Keratinocyte (primary cell): ENCODE data around the gene ZNF467. TPM values are rescaled to one million over a fixed set of nuclear protein-coding genes. Genes with fewer than 3 reads are reported as not detected.

Experiments
- DNase-seq: peaks from one replicate; pipeline ENCODE4 v3.0.0-alpha.2; 2011; ENCODE audit warnings: low read depth, missing footprints, low spot score
- FAIRE-seq: peaks from 2 replicates; lab custom pipeline; 2011; peaks lifted over from hg19 to GRCh38; lab: Jason Lieb, UNC
- H2AFZ ChIP-seq: 2 replicates; pipeline ENCODE4 v1.6.0; 2012; ENCODE audit warnings: low read length, control low read depth, inconsistent platforms; ENCODE audit not compliant: control insufficient read depth
- H3K27ac ChIP-seq: 2 replicates; pipeline ENCODE4 v1.5.1; 2011; ENCODE audit warnings: low read length; ENCODE audit not compliant: control insufficient read depth, insufficient read depth
- H3K27me3 ChIP-seq: 3 replicates; pipeline ENCODE4 v1.6.0; 2011; ENCODE audit warnings: low read length; ENCODE audit not compliant: control insufficient read depth, insufficient read depth; ENCODE audit errors: extremely low read depth
- H3K36me3 ChIP-seq, 2 experiments: 2 replicates in 1 of 2; 3 replicates in 1 of 2; pipeline ENCODE4 v1.5.1; 2011; ENCODE audit warnings: low read length in 2 of 2, mild to moderate bottlenecking in 1 of 2; ENCODE audit not compliant: control insufficient read depth in 2 of 2, insufficient read depth in 2 of 2; ENCODE audit errors: extremely low read depth in 1 of 2
- H3K4me1 ChIP-seq: 3 replicates; pipeline ENCODE4 v1.5.1; 2011; ENCODE audit warnings: low read length; ENCODE audit not compliant: control insufficient read depth, insufficient read depth; ENCODE audit errors: extremely low read depth
- H3K4me2 ChIP-seq: 3 replicates; pipeline ENCODE4 v1.6.0; 2011; ENCODE audit warnings: low read depth, low read length; ENCODE audit not compliant: control insufficient read depth, insufficient read depth; ENCODE audit errors: extremely low read depth
- H3K4me3 ChIP-seq, 3 experiments: fragments of 200-600 bp in 1 of 3; sonication (generic) in 1 of 3; 2 replicates in 2 of 3; 3 replicates in 1 of 3; pipeline ENCODE4 v1.5.1; 2011 to 2016; ENCODE audit warnings: low read length in 3 of 3, mild to moderate bottlenecking in 3 of 3, control low read depth in 2 of 3, inconsistent platforms in 1 of 3, low read depth in 1 of 3, mixed read lengths in 1 of 3, mixed run types in 1 of 3, moderate library complexity in 1 of 3; ENCODE audit not compliant: control insufficient read depth in 2 of 3, insufficient read depth in 2 of 3; ENCODE audit errors: extremely low read depth in 1 of 3
- H3K79me2 ChIP-seq: 2 replicates; pipeline ENCODE4 v1.6.0; 2012; ENCODE audit warnings: low read length; ENCODE audit not compliant: control insufficient read depth, insufficient read depth
- H3K9ac ChIP-seq: 3 replicates; pipeline ENCODE4 v1.6.0; 2011; ENCODE audit warnings: low read length; ENCODE audit not compliant: control insufficient read depth, insufficient read depth; ENCODE audit errors: extremely low read depth
- H3K9me1 ChIP-seq: 3 replicates; pipeline ENCODE4 v1.6.0; 2011; ENCODE audit warnings: low read length; ENCODE audit not compliant: control insufficient read depth, insufficient read depth; ENCODE audit errors: extremely low read depth
- H3K9me3 ChIP-seq: 2 replicates; pipeline ENCODE4 v1.5.1; 2012; ENCODE audit warnings: low read depth, low read length; ENCODE audit not compliant: control insufficient read depth
- H4K20me1 ChIP-seq: 3 replicates; pipeline ENCODE4 v1.6.0; 2011; ENCODE audit warnings: low read length; ENCODE audit not compliant: control insufficient read depth, insufficient read depth; ENCODE audit errors: extremely low read depth
- EZH2 ChIP-seq: IDR thresholded peaks from one replicate; pipeline ENCODE4 v1.6.1; 2012; ENCODE audit warnings: inconsistent platforms, mild to moderate bottlenecking, low read length, moderate library complexity
- dilution Hi-C: fragments of 300-500 bp; cut with MboI; formaldehyde crosslinking; loops from one replicate; pipeline ENCODE4 v1.7.0; 2020; ENCODE audit warnings: low sequenced_read_pairs; ENCODE audit not compliant: extremely low pct_ligation_motif_present
- polyA plus RNA-seq, 5 experiments: library from polyadenylated mRNA; depleted of rRNA in 3 of 5; stranded (reverse) in 3 of 5; stranded (forward) in 1 of 5; unstranded in 1 of 5; fragments of >200 nt; gene quantifications; 1 replicate in 1 of 5; 2 replicates in 3 of 5; 3 replicates in 1 of 5; pipeline versions ENCODE4 v1.2.1 to v1.2.3, GENCODE V29; 2011 to 2012; ENCODE audit warnings: missing spikeins in 2 of 5, low read depth in 1 of 5, low replicate concordance in 1 of 5
- TF ChIP-seq, protein P1 (sequence below), 3 experiments: IDR thresholded peaks in 1 of 3; conservative IDR thresholded peaks in 1 of 3; optimal IDR thresholded peaks in 1 of 3; 2 replicates in 2 of 3; 3 replicates in 1 of 3; pipeline versions ENCODE3 to v1.5.1; 2011; ENCODE audit warnings: low read length in 3 of 3, mild to moderate bottlenecking in 3 of 3, moderate library complexity in 2 of 3, control low read depth in 1 of 3, inconsistent platforms in 1 of 3; ENCODE audit not compliant: insufficient read depth in 2 of 3; ENCODE audit errors: extremely low read depth in 1 of 3

ZNF467 gene
- polyA plus RNA-seq, 1 donor (not counting 4 experiments of a cell fraction or from before 2014, with no cell fraction given) = 0.31 TPM

DNA sequence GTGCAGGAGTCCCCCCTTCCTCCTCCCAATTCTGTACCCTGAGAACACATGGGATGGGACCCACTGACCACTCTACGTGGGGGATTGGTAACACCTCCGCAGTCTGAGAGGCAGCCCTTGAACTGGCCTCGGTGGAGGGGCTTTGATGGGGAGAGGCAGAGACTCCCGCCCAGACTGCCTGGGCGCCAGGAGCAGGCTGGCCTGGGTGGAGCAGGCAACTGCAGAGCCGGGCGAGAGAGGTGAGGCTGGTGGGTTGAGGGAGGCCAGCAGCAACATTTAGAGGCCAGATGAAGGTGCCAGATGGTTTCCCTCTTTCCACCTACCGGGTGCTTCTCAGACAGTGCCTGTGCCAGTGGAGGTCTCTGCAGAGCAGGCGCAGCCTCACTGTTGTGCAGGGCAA lies 30.7 kb upstream of the ZNF467 start:
- Histone ChIP-seq H3K4me3 (no peak overlapping the region), H3K9me3 (no peaks in the 10 kb centered on the region), H3K4me2 (no peak overlapping the region), H4K20me1 (no peaks in the 10 kb centered on the region), H3K27me3 (no peaks in the 10 kb centered on the region), H3K9ac (no peak overlapping the region), H3K36me3 (no peaks in the 10 kb centered on the region), H3K4me1 (no peaks in the 10 kb centered on the region), H3K79me2 (no peaks in the 10 kb centered on the region), H3K27ac (no peak overlapping the region), H3K9me1 (no peaks in the 10 kb centered on the region), H2AFZ (no peak overlapping the region)
- dilution Hi-C loops = no loop called here
- TF ChIP-seq EZH2 = no peak
- TF ChIP-seq, protein P1, sequence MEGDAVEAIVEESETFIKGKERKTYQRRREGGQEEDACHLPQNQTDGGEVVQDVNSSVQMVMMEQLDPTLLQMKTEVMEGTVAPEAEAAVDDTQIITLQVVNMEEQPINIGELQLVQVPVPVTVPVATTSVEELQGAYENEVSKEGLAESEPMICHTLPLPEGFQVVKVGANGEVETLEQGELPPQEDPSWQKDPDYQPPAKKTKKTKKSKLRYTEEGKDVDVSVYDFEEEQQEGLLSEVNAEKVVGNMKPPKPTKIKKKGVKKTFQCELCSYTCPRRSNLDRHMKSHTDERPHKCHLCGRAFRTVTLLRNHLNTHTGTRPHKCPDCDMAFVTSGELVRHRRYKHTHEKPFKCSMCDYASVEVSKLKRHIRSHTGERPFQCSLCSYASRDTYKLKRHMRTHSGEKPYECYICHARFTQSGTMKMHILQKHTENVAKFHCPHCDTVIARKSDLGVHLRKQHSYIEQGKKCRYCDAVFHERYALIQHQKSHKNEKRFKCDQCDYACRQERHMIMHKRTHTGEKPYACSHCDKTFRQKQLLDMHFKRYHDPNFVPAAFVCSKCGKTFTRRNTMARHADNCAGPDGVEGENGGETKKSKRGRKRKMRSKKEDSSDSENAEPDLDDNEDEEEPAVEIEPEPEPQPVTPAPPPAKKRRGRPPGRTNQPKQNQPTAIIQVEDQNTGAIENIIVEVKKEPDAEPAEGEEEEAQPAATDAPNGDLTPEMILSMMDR (optimal IDR thresholded peaks at IDR 0.05 in 1 of 3, IDR thresholded peaks at IDR 0.05 in 1 of 3, conservative IDR thresholded peaks at IDR 0.05 in 1 of 3; ENCODE audit: extremely low read depth in 1 of 3, insufficient read depth in 2 of 3, low read length in 3 of 3) = no peak
- DNase-seq (no peak), FAIRE-seq (no peak)

DNA sequence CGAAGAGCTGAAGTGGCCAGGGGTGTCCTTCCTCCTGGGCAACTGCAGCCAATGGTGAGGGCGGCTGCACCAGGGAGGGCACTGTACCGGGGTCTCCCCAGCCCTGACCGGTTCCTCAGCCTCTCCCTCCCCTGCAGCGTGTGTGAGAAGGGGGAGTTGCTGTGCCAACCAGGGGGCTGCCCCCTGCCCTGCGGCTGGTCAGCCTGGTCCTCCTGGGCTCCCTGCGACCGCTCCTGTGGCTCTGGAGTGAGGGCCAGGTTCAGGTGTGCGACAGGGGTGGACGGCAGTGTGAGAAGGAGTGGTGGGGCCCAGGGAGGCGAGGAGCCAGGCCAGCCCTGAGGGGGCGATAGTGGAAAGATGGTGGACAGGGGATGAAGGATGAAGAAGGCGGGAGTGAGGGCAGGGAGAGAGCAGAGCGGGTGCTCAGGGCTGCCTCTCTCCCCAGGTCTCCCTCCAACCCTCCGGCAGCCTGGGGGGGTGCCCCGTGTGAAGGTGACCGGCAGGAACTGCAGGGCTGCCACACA lies 30.2 kb upstream of the ZNF467 start:
- Histone ChIP-seq H3K27ac (no peak overlapping the region), H3K4me2 (no peak overlapping the region), H3K79me2 (no peaks in the 10 kb centered on the region), H3K9me1 (no peaks in the 10 kb centered on the region), H2AFZ (no peak overlapping the region), H3K9ac (no peak overlapping the region), H3K4me3 (no peak overlapping the region), H3K27me3 (no peaks in the 10 kb centered on the region), H3K36me3 (no peaks in the 10 kb centered on the region), H3K9me3 (no peaks in the 10 kb centered on the region), H3K4me1 (no peaks in the 10 kb centered on the region), H4K20me1 (no peaks in the 10 kb centered on the region)
- dilution Hi-C loops = no loop called here
- FAIRE-seq = no peak
- no peak for TF ChIP-seq EZH2
- TF ChIP-seq, protein P1 (optimal IDR thresholded peaks at IDR 0.05 in 1 of 3, IDR thresholded peaks at IDR 0.05 in 1 of 3, conservative IDR thresholded peaks at IDR 0.05 in 1 of 3; ENCODE audit: extremely low read depth in 1 of 3, insufficient read depth in 2 of 3, low read length in 3 of 3) = no peak
- no peak for DNase-seq
